HG03565 (cell line): Measurements from ENCODE around the gene SEC61B.

Source experiments
- ATAC-seq: cut with Tn5 transposase; IDR thresholded peaks from one replicate; pipeline ENCODE4 v1.9.1; 2021; ENCODE audit warnings: mild to moderate bottlenecking, moderate library complexity; ENCODE audit not compliant: unreplicated experiment

SEC61B gene

DNA sequence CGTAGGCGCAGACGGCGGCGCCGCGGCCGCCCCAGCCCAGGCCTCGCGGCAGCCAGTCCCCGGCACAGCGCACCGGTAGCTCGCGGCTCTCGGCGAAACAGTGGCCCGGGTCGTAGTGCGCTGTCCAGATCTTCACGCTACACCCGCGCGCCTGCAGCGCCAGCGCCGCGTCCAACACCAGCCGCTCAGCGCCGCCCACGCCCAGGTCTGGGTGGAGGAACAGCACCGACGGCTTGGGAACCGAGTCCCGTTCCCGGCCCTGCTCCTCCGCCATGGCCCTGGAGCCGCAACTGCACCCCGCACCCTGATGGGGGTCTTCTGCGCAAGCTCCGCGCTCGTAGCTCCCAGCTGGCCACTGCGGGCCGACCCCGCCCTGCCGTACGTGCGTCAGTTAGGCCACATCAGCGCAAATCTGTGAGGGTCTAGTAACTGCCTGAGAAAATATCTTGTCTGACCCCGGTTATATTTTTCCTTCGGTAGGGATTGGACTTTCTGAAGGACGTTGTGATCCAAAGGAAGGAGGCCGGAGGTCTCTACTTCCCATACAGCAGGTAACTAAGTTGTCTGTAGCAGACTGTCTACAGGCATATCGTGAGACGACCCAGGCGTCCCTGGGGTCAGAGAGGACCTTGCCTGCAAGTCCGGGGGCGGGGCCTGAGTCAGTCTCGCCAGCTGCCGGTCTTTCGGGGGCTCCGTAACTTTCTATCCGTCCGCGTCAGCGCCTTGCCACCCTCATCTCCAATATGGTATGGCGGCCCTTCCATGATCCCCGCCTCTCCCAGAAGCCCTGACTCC, at the start of gene SEC61B, which contains the start of gene ALG2:
Gene SEC61B, plus strand, starts transcription at position 662 of the 795 bp plus-strand sequence. Its CDS starts 82 bp downstream, at position 744.
Gene ALG2, minus strand, starts transcription at position 322 of the 795 bp plus-strand sequence. Its CDS starts 48 bp downstream, at position 274.
- ATAC-seq, result peak; percentile 82

DNA sequence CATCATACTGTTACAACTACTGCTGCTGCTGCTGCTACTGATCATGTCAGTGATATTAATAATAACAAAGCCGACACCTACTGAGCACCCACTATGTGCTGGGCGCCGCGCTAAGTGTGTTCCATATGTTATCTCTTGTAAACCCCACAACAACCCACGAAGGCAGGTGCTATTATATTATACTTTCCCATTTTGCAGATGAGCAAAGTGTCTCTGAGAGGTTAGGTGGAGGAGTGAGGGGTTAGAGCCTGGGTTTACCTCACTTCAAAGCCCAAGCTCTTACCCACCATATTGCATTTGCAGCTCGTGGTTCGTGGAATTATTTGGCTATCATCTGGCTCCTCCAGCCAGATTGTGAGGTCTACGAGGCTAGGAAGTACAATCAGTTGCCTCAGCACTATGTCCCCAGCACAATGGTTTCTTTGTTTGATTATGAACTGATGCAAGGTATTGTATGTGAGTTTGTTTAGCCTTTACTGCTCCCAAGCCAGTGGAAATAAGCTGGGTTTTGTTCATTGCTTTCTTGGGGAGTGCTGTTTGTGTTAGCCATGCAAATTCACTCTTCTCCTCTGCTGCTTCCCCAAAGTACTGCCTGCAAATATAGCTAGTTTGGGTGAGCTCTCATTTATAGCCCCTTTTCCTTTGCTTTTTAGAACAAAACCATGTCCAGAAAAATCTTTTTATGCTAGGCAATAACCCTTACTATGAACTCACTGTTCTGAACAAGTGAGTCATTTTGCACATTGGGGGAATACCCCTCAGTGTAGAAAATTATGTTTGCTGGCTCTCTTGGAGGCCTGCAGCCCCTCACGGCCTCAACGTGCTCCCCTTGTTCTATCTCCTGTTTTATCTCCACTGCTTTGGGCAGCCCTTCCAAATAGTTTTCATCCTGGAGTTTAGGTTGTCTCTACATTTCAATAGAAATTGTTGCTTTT, 48.2 kb upstream of the SEC61B start:
- no peak for ATAC-seq

DNA sequence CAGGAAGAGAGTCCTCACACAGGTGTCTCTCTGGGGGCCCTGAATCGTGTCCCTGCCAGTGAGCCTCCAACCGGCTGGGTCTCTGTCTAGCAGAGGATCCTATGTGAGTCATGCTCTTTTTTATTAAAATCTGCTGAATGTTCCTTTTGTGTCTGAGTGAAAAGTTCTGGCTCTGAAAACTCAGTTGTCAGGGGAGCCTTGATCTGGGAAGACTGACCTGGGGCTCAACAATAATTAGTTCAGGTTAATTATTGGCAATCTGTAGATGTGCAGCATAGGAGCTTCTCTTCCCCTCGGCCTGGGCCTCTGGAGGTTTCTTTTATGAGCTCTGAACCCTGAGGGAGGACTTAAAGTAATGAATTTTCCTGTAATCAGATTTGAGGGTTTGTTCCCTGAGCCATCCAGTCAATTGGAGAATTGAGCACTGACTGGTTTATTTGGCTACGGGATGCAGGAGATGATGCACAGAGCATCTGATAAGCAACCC, 45.5 kb upstream of the SEC61B start:
- no peak for ATAC-seq

DNA sequence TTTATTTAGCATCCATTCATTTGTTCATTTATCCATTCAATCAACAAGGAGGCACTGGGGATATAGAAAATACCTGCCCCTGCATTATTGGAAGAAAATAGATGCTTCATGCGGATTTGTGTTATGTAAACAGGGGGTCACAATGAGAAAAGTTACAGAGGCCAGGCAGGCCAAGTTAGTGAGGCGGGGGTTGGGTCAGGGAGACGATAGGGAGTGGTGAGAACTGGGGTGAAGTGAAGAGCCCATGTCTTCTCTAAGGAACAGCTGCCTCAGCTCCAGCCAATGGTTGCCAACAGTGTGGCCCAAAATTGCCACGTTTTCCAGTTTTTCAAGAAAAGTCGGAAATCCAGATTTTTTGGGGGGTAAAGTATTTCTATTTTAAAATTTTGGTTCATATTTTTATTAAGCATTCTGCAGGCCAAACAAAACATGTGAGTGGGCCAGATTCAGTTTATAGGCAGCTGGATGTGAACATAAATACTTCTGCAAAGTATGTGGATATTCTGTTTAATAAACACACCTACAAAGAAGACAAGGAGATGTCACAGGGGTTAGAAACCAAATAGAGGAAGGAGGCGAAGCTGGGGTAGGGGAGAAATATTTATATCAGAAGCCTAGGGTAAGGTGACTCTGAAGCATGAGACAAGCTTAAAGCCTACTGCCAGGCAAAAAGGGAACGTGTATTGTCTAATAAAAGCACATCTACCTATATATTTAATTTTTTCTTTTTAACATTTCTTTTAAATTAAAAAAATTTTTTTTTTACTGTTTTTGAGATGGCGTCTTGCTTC, 44.3 kb upstream of the SEC61B start:
- no peak for ATAC-seq

DNA sequence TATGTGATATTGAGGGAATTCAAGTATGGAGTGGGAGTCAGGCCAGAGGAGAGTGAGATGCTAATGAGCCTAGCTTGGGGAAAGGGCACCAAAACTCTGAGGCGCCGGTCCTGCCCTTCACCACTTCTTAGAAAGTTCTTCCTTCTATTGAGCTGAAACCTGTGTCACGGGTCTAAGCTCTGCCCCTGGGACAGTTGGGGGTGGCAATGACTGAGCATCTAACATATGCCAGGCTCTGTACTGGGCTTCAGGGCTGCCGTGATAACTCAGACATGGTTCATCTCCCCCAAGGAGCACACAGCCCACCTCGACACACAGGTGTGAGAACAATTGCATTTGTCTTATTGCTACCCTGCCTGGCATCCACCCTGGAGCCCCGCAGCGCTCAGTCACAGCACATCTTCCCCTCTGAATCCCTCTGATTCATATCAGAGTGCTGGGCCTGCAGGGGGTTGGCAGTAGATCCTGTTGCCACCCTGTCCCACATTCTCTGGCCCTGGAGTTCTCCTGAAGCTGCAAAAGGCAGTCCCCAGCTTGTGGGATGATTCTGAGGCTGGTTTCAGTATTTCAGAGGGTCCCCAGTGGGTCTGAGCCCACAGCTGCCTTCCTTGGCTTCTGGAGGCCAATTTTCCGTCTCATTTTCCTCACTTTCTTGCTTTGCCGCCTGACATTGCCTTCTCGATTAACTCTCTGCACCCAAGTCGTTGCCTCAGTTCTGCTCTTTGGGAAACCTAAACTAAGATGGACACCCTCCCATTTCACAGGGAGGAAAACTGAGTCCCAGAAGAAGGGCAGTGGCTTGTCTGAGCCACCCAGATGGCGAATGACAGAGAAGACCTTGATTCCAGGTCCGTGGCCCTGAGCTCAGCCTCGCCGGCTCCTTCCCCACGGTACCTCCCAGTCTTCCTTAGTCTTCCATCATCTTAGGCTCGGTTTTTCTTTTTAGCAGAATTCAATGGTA, 42.9 kb upstream of the SEC61B start:
- no peak for ATAC-seq

DNA sequence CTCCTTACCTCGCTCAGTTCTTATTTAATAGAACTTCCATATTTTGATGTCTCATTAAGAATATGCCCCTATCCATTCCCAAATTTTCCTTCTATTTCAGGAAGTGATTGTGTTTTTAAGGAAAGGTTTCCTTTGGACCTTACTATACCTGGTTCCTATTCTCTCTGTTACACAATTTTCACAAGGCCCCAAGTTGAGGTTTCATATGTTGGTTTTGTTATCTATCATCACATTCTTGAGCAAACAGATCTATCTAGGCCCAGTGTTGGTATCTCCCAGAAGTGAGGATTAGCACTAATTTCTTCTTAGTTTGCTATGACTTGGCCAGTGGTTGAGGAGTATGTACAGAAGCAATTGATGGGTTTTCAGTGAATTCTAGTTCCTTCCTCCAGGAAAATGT, 41.9 kb upstream of the SEC61B start:
- ATAC-seq, result peak; percentile 36

DNA sequence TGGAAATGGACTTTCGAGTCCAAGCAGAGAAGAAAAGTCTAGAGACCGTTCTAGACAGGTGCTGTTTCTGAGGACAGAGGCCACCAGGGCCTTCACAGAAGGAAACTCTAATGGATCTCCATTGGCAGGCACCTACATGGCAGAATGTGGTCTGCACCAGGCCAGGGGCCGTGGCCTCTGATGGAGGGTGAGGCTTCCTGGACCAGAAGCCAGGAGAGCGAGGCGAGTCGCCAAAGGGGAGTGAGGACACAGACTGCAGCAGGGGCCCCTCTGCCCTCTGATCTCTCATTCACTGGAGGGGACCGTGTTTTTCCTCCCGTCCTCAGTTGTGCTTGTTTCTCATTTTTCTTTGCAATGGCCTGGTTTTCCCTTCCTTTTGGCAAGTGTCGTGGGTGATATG, 41.4 kb upstream of the SEC61B start:
- no peak for ATAC-seq

DNA sequence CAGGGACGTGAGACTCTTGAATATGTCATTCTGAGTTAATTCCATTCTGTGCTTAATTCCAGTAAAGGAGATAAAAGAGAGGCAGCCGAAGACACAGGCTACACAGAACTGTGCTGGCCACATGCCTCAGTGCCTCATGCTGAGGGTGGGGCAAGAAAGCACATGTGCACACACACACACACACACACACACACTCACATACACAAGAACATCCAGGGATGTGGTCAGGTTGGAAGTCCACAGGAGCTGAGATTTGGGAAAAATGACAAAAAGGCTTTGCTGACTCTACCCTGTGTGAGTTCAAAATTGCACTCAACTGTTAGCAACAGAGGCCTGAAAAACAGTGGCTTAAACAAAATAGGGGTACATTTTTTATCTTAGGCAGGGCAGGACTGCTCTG, 40.9 kb upstream of the SEC61B start:
- no peak for ATAC-seq

DNA sequence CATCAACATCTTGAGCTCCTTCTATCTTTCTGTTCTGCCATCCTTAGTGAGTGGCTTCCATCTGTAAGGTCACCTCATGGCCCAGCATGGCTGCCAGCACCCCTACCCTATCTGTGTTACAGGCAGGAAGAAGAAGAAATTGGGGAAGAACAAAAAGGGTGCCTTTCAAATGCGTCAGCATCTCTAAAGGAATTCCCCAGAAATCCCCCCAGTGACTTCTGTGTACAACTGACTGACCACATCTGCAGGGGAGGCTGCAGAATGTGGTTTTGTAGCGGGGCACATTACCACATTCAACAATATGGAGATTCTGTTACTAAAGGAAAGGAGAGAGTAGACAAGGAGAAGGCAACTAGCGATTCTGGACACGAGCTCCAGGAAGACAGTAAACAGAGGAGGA, 40.5 kb upstream of the SEC61B start:
- ATAC-seq, result no peak

DNA sequence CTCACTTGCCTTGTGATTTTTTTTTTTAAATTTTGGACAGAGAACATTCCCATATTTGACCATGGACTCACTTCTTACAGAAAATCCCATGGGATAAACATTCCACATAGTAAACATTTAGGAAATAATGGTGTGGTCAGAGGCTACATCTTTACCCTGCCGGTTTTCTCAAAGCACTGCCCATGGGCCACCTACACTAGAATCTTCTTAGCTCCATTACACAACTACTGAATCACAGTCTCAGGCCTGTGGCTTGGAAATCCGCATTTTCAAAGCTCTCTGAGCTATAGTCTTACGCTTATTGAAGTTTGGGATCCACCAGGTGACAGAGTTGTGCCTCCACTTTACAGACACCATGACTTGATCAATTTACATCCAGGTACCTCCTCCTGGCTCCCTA, 39.7 kb upstream of the SEC61B start:
- no peak for ATAC-seq

DNA sequence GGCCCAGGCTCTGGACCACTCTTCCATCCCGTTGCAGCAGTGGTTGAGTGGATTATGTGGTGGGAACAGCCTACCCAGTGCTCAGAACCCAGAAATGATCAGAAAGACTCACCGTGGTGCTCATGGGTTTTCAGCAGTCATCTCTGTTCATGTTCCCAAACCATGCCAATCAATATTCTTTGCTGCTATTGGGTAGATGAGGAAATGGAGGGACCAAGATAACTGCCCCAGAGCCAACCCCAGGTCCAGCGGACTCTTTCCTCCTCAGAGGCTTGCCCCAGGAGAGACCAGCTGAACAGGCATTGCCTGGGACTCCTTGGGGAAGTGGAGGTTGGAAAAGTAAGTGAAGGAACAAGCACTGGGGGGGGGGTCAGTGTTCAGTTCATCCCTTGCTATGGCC, 38.5 kb upstream of the SEC61B start:
- ATAC-seq, result no peak

DNA sequence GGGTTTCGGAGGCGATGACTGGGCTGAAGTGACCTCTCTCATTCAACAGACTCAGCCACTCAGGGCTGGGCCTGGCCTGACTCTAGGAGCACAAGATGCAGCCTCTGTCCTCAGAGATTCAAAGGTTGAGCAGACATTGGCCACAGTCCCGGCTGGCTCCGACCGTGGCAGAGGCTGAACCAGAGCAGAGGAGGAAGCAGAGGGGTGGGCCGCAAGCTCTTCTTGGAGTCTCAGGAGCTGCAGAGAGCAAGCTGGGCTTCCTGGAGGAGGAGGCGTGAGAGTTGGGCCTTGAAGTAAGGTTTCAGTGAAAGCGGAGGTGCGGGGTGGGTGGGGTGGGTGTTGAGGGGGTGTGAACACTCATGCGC, 38.0 kb upstream of the SEC61B start:
- no peak for ATAC-seq

DNA sequence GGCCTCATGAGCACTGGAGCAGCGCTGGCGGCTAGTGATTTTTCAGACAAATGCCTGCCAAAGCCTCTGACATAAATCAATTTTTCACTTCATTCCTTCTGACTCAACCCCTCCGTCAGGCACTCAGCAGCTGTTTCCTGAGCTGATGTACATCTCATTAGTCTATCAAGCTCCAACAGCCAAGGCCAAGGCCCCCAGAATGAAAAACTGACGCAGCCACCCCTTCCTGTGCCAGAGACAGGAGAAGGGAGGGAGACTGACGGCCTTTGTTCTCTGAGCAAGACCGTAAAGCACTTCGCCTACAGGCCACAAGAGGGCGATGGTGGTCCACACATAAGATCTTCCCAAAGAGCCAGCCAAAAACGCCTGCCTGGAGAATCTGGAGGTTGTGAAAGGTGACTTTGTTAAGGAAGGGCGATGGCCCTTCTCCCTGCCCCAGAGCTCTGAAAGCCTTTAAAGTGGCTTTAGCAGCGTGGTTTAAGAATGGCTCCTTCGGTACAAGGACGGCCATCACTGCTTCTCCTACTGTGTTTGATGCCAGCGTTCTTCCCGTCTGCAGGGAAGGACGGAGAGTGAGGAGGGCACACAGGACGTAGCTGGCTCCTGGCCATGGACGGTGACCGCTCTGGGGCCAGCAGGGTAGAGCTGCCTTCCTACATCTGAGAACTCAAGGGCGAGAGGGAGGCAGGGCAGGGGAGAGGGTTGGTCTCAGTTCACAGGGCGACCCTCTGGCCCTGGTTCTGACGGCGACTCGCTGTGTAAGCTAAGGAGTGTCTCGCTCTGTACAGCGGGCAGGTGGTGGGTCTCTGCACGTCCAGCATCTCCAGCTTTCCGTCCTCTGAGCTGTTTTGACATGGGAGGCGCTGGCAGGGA, 37.4 kb upstream of the SEC61B start:
- ATAC-seq, result peak; percentile 34

DNA sequence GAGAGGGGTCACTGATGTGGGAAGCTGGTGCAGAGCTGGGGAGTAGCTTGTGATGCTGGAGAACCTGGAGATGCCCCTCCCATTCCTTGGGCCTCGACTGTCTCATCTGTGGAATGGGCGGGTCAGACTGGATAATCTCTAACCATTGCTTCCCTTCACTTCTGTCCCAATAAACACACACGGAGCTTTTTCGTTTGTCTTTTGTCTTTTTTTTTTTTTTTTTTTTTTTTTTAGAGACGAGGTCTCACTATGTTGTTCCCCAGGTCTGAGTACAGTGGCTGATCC, 36.8 kb upstream of the SEC61B start:
- ATAC-seq, result no peak

DNA sequence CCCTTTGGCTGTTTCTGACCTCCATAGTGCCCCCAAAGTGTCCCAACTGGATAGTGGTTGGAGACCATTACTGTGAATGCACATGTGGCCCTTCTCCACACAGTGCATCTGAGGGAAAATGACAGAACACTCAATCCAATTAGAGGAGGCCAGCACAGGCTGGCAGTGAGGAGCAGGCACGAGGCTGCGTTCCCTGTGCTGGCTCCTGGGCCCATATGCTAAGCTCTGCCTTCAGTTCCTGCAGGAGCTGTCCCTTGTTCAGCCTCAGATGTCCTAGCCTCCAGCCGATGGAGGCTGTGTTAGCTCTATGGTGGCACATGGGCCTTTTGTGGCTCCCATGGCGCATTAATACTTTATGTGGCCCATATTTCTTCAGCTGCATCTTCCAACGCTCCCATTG, 36.1 kb upstream of the SEC61B start:
- no peak for ATAC-seq

DNA sequence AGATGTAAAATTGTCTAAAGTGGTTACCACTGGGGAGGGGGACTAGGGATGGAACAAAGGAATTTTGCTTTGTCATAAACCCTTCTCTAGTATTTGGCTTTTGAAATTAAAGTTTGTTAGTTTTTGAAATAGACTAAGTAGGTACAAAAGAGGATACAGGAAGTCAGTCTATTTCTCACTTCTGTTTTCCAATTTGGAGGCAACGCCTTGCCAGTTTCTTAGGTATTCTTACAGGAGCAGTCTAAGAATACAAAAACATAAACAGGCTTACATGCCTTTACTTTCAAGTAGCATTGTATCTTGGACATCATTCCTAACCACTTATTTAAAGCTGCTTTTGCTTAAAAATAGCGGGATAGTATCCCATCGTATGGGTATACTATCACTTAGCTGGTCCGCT, 34.8 kb upstream of the SEC61B start:
- no peak for ATAC-seq

DNA sequence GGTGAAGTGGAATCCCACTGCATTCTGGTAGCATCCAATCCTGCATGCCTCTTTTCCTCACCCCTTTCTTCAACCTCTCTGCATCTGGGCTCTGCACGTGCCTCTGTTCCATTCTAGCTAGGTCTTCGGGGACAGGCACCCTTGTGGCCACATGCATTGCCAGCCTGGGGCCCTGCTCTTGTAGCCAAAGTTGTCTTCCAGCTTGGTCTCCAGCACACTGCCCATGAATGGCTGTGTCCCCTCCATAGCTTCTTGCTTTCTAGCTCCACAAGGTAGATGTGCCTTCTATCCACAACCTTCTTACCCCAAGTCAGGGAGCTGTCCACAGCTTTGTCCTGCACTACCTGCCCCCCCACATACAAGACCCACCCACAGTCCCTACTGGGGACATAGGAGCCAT, 32.9 kb upstream of the SEC61B start:
- ATAC-seq, result no peak

DNA sequence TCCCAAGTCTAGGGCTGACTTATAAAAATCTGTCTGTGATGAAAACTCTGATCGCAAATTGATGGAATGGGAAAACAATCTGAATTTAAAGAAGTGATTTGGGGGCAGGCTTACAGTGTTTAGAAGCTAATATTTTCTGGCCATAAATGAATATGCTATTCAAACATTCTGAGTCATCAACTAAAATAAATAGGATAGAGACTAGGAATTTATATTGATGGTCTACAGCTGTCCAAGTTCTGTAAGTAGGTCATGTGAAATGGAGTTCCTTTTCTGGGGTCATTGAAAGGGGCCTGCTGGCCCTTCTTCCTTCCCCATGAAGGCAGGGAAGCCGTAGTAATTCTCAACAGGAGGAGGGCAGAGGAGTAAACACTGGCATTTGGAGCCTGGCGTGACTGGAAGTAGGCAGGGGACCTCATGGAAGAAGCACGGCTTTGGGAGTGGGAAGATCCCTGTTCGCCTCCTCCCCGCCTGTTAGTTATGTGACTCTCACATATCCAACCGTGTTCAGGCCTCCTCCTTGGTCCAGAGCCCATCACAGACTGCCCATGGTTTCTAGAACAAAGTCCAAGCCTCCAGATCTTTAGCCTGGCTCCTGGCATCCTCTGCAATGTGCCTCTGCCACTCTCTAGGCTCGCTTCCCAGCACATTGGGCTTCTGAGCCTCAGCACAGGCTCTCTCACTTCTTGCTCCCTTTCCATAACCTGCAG, 32.0 kb upstream of the SEC61B start:
- ATAC-seq, result no peak
